ENCODE data around the gene VEPH1. TPM values are rescaled to one million over a fixed set of nuclear protein-coding genes. Genes with fewer than 3 reads are reported as not detected.
"Not testable (repeated sequence)": the region's sequence is repeated elsewhere in the genome, so short reads cannot be mapped to it uniquely, and the experiment has no call there.

VEPH1 gene
- total RNA-seq, 1 donor from 2014 or later: not detected

DNA sequence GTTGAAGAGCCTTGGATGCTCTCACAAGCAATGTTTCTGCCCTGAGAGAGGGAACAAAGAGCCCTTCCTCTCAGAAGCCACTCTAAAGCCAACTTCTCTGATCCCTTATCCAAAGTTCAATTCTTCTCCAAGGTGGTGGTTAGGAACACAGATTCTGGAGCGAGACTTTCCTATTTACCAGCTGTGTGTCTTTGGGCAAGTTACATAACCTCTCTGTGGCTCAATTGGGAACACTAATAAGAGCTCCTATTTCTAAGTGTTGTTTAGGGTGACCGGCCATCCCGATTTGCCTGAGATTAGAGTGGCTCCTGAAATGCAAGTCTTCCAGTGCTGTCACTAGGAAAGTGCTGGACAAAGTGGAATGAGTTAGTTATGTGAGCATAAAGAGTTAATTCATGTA lies 175.4 kb downstream of the VEPH1 start:
- Mint-ChIP-seq H3K9me3 (no peaks in the 10 kb centered on the region), H3K4me1 (ENCODE audit: low read depth) (no peaks in the 10 kb centered on the region), H3K36me3 (ENCODE audit: low read depth) (no peaks in the 10 kb centered on the region), H3K27me3 (ENCODE audit: insufficient read depth) (no peaks in the 10 kb centered on the region), H3K4me3 (no peak overlapping the region), H3K27ac (no peak overlapping the region)
- intact Hi-C loops (cut with micrococcal nuclease): no loop called here
- no peak for DNase-seq (ENCODE audit: low spot score)

DNA sequence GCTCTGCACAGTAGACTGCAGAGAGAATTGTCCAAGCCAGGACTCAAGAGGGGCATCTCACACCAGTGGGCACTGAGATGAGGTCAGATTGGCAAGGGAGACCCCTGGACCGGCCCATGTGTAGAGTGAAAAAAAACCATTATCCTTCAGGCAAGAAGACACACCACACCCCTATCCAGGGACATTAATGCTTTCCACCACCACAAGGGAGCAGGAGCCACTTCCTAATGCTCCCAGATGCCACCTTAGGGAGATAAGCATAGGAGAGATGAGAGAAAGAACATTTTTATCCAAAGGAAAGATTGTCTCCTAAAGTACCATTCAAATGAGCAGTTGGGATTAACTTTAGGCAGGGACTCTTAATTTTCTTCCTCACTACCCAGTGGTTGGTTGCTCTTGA lies 176.2 kb downstream of the VEPH1 start:
- no peaks in the 10 kb centered on the region for H3K9me3 Mint-ChIP-seq
- intact Hi-C loops (cut with micrococcal nuclease): no loop called here
- DNase-seq (ENCODE audit: low spot score): no peak
- H3K4me3 Mint-ChIP-seq: no peak overlapping the region
- H3K27me3 Mint-ChIP-seq (ENCODE audit: insufficient read depth): no peaks in the 10 kb centered on the region
- H3K36me3 Mint-ChIP-seq (ENCODE audit: low read depth): no peaks in the 10 kb centered on the region
- no peak overlapping the region for H3K27ac Mint-ChIP-seq
- no peaks in the 10 kb centered on the region for H3K4me1 Mint-ChIP-seq (ENCODE audit: low read depth)

DNA sequence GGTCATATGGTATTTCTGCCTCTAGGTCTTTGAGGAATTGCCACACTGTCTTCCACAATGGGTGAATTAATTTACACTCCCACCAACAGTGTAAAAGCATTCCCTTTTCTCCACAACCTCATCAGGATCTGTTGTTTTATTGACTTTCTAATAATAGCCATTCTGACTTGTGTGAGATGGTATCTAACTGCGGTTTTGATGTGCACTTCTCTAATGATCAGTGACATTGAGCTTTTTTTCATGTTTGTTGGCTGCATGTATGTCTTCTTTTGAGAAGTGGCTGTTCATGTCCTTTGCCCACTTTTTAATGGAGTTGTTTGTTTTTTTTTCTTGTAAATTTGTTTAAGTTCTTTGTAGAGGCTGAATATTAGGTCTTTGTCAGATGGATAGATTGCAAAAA lies 178.3 kb downstream of the VEPH1 start:
- H3K4me3 Mint-ChIP-seq; H3K27me3 Mint-ChIP-seq (ENCODE audit: insufficient read depth); H3K27ac Mint-ChIP-seq; H3K36me3 Mint-ChIP-seq (ENCODE audit: low read depth); H3K4me1 Mint-ChIP-seq (ENCODE audit: low read depth); DNase-seq (ENCODE audit: low spot score); H3K9me3 Mint-ChIP-seq; intact Hi-C loops (cut with micrococcal nuclease): not testable (repeated sequence)

DNA sequence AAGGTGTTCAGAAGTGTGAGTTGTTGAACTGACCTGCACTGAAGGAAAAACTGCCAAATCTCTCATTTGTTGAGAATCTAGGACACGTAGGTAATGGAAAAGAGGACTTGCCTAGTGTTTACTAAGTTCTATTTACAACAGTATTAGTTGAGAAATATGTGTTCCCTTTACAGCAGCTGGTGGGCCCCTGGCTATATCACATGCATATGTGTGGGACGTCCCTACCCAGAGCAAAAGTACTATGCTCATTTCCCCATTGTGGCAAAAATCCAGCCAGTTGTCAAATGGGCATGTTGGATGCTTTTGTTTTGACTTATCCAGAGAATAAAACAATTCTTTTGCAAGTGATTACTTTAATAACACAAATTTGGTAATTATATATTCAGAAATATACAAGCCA lies 179.9 kb downstream of the VEPH1 start:
- Mint-ChIP-seq H3K27me3 (ENCODE audit: insufficient read depth) (peaks cover 3% of the 10 kb centered on the region), H3K36me3 (ENCODE audit: low read depth) (no peaks in the 10 kb centered on the region), H3K9me3 (no peaks in the 10 kb centered on the region), H3K4me3 (no peak overlapping the region), H3K4me1 (ENCODE audit: low read depth) (no peaks in the 10 kb centered on the region), H3K27ac (no peak overlapping the region)
- intact Hi-C loops (cut with micrococcal nuclease): no loop called here
- no peak for DNase-seq (ENCODE audit: low spot score)

DNA sequence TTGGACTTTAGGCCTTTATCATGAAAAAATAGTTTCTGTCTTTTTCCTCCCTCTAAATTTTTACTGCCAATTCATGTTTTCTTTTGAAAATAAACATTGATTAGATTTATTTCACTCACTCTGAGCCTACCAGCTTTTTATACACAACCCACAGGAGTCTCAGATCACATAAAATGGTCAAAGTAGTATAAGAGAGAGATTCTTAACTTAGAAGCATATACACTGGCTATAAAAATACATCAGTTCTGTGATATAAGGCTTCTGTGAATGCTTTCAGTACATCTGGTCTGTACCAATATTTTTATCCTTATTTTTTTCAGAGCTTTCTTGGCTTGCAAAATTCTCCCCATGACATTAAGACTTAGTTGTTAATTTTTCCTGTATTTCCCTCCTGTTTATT lies 183.5 kb downstream of the VEPH1 start:
- Mint-ChIP-seq H3K27ac (no peak overlapping the region), H3K4me1 (ENCODE audit: low read depth) (no peaks in the 10 kb centered on the region), H3K36me3 (ENCODE audit: low read depth) (no peaks in the 10 kb centered on the region), H3K4me3 (no peak overlapping the region), H3K27me3 (ENCODE audit: insufficient read depth) (peaks cover 3% of the 10 kb centered on the region), H3K9me3 (no peaks in the 10 kb centered on the region)
- DNase-seq (ENCODE audit: low spot score): no peak
- intact Hi-C loops (cut with micrococcal nuclease): no loop called here

DNA sequence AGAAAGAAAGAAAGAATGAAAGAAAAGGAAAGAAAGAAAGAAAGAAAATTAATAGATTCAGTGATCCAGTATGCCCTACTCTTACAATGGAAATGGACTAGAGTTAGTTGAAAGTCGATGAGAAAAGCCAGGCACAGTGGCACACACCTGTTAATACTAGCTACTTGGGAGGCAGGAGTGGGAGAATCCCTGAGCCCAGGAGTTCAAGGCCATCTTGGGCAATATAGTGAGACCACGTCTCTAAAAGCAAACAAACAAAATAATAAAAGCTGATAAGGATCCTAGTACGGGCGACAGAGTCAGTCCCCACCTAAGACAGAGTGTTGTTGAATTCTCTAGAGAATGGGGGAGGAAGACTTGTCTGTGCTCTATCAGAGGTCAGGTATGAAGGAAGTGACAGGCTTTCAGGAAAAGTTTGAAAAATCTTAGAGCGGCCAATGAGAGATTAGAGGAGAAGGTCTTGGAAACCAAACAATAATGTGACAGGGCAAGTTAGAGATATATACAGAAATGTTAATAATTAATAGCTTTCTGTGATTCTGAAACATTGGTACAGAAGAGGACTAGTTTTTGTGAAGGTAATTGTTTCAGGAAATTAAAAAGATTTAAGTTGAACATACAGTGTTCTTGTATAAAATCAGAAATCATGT lies 184.5 kb downstream of the VEPH1 start:
- peaks cover 3% of the 10 kb centered on the region for H3K27me3 Mint-ChIP-seq (ENCODE audit: insufficient read depth)
- intact Hi-C loops (cut with micrococcal nuclease): no loop called here
- H3K4me1 Mint-ChIP-seq (ENCODE audit: low read depth): no peaks in the 10 kb centered on the region
- no peak overlapping the region for H3K27ac Mint-ChIP-seq
- no peaks in the 10 kb centered on the region for H3K36me3 Mint-ChIP-seq (ENCODE audit: low read depth)
- no peaks in the 10 kb centered on the region for H3K9me3 Mint-ChIP-seq
- no peak for DNase-seq (ENCODE audit: low spot score)
- H3K4me3 Mint-ChIP-seq: no peak overlapping the region

DNA sequence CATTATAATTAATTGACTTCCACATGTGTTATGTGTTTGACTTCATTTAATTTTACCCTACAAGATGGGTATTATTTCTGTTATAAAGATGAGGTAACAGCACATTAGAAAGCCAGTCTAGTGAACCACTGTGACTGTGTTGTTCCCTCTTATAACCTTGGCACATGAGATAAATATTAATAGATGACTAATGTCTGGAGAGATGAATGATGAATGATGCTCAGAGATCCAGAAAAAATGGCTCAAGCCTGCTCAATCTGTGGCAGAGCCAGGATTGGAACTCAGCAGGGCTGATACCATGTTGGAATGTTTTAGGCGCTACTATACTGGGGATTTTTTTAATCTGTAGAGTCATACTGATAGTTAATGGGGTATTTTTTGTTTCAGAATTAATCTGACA lies 185.3 kb downstream of the VEPH1 start:
- Mint-ChIP-seq H3K4me1 (ENCODE audit: low read depth) (no peaks in the 10 kb centered on the region), H3K9me3 (no peaks in the 10 kb centered on the region), H3K27me3 (ENCODE audit: insufficient read depth) (peaks cover 3% of the 10 kb centered on the region), H3K4me3 (no peak overlapping the region), H3K36me3 (ENCODE audit: low read depth) (no peaks in the 10 kb centered on the region), H3K27ac (no peak overlapping the region)
- no peak for DNase-seq (ENCODE audit: low spot score)
- intact Hi-C loops (cut with micrococcal nuclease): no loop called here

DNA sequence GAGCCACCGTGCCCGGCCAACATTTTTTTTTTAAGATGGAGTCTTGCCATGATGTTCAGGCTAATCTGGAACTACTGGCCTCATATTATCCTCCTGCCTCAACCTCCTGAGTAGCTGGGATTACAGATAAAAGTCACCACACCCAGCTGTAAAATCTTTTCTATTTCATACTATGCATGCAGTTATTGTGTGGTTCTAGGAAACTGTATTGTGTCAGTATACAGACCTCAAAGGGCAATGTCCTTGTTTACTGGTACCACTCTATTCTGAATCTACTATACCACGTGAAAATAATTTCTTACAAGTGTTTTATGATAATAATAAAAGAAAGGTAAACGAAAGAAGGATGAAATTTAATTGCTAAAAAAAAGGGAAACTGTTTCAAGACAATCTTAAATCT lies 190.0 kb downstream of the VEPH1 start:
- DNase-seq (ENCODE audit: low spot score): no peak
- H3K27ac Mint-ChIP-seq: no peak overlapping the region
- intact Hi-C loops (cut with micrococcal nuclease): no loop called here
- no peaks in the 10 kb centered on the region for H3K36me3 Mint-ChIP-seq (ENCODE audit: low read depth)
- no peaks in the 10 kb centered on the region for H3K27me3 Mint-ChIP-seq (ENCODE audit: insufficient read depth)
- no peaks in the 10 kb centered on the region for H3K4me1 Mint-ChIP-seq (ENCODE audit: low read depth)
- no peaks in the 10 kb centered on the region for H3K9me3 Mint-ChIP-seq
- H3K4me3 Mint-ChIP-seq: no peak overlapping the region

DNA sequence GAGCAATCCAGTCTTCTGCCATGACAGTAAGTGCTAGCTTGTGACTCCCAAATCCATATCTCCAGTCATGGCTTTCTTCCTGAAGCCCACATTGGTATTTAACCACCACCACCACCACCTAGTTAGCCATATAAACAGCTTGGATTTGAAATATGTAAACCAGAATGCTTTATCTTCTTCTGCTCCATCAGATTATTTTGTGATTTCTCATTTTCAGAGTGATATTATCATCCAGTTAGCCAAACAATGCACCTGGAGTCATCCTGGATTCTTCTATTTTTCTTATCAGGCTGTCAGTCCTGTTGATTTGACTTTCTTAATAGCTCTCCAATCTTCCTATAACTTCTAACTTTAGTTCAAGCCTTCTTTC lies 190.9 kb downstream of the VEPH1 start:
- intact Hi-C loops (cut with micrococcal nuclease): no loop called here
- DNase-seq (ENCODE audit: low spot score): no peak
- Mint-ChIP-seq H3K4me1 (ENCODE audit: low read depth) (no peaks in the 10 kb centered on the region), H3K27me3 (ENCODE audit: insufficient read depth) (no peaks in the 10 kb centered on the region), H3K36me3 (ENCODE audit: low read depth) (no peaks in the 10 kb centered on the region), H3K9me3 (no peaks in the 10 kb centered on the region), H3K4me3 (no peak overlapping the region), H3K27ac (no peak overlapping the region)

DNA sequence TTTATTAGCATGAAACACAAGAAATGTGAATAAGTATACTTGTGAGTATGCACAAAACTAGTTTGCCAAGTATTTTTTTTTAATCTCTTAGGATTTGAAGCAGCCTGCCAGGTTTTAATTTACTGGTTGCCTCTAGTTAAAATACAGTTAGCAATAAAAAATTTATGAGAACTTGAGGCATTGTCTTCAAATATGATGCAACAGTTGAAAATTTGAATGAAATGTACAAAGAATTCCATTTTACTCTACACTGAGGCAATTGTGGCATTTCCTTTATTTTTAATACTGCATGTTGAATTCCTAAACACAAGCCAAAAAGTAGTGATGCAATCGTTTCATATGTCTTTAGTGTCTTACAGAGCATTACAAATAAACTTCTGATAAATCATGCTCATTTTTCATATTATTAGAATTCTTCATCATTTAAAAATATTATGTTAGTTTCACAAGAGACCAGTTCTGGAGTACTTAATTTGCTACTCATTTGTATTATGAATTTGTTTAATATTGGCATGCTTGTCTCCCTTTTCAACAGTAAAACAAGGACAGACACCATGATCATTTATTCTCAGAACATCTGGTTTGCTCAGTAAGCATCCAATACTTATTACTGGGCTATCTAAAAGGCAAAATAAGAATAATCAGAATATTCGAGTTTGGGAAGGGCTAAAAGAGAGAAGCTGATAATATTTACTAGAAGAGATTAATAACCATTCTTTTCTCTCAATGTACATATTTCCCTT lies 191.4 kb downstream of the VEPH1 start:
- H3K9me3 Mint-ChIP-seq: no peaks in the 10 kb centered on the region
- no peaks in the 10 kb centered on the region for H3K27me3 Mint-ChIP-seq (ENCODE audit: insufficient read depth)
- intact Hi-C loops (cut with micrococcal nuclease): no loop called here
- no peak overlapping the region for H3K4me3 Mint-ChIP-seq
- H3K4me1 Mint-ChIP-seq (ENCODE audit: low read depth): no peaks in the 10 kb centered on the region
- no peaks in the 10 kb centered on the region for H3K36me3 Mint-ChIP-seq (ENCODE audit: low read depth)
- no peak overlapping the region for H3K27ac Mint-ChIP-seq
- DNase-seq (ENCODE audit: low spot score): no peak

DNA sequence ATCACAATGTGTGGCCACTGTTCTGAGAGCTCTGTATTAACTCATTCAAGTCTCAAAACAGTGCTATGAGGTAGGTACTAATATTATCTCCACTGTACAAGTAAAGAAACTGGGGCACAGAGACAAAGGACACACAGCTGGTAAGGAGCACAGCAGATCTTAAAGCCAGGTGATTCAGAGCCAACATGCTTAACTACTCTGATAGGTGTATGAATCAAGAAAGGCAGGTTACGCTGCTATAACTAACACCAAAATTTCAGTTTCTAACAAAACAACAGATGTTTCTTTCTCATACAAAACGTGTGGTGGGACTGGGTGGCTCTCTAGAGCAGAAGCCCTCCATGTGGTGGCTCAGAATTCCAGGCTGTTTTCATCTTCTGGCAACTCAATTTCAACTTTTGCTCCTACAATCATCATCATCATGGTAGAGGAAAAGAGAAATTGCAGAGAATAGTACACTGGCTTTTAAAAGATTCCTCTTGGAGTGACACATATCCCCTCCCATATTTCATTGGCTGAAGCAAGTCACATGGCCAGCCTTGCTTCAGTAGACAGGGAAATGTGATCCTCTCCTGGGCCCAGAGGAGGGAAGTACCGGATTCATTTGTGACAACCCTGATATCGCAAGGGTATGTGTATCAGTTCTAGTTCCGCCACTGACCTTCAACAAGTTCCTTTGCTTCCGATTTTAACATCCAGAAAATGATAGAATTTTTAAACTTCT lies 192.7 kb downstream of the VEPH1 start:
- H3K4me1 Mint-ChIP-seq (ENCODE audit: low read depth): no peaks in the 10 kb centered on the region
- DNase-seq (ENCODE audit: low spot score): no peak
- no peaks in the 10 kb centered on the region for H3K36me3 Mint-ChIP-seq (ENCODE audit: low read depth)
- intact Hi-C loops (cut with micrococcal nuclease): no loop called here
- H3K27ac Mint-ChIP-seq: no peak overlapping the region
- no peaks in the 10 kb centered on the region for H3K9me3 Mint-ChIP-seq
- H3K27me3 Mint-ChIP-seq (ENCODE audit: insufficient read depth): no peaks in the 10 kb centered on the region
- no peak overlapping the region for H3K4me3 Mint-ChIP-seq

DNA sequence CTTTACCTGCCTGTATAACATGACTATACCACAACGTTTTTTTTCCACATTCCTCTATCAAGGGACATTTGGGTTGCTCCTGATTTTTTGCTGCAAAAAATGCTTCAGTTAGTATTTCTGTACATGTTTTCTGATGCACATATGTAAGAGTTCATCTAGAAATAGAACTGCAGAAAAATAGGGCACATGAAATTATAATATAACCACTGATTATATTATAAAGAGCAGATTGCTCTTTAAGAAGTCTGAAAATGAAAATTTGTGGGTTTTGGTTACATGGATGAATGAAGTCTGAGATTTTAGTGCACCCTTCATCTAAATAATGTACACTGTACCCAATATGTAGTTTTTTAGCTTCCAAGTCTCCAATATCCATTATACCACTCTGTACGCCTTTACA lies 196.7 kb downstream of the VEPH1 start:
- Mint-ChIP-seq H3K27ac (no peak overlapping the region), H3K27me3 (ENCODE audit: insufficient read depth) (no peaks in the 10 kb centered on the region), H3K4me3 (no peak overlapping the region), H3K4me1 (ENCODE audit: low read depth) (no peaks in the 10 kb centered on the region), H3K9me3 (no peaks in the 10 kb centered on the region), H3K36me3 (ENCODE audit: low read depth) (no peaks in the 10 kb centered on the region)
- intact Hi-C loops (cut with micrococcal nuclease): no loop called here
- DNase-seq (ENCODE audit: low spot score): no peak

DNA sequence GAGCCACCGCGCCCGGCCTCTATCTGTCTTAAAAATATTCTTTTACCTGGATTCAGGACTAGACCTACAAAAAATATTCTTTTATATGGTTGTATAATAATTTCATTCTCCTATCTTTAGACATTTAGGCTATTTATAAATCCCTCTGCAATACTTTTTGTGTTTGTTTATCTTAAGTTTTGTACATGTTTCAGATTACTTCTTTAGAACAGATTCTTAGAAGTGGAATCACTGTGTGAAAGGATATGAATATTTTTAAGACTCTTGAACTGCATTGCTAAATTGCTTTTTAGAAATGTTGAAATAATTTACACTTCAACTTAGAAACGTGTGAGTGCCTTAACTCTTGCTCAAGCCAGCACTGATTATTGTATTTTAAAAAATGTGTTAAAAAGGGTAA lies 197.8 kb downstream of the VEPH1 start:
- no peak overlapping the region for H3K27ac Mint-ChIP-seq
- H3K9me3 Mint-ChIP-seq: no peaks in the 10 kb centered on the region
- no peak for DNase-seq (ENCODE audit: low spot score)
- H3K4me1 Mint-ChIP-seq (ENCODE audit: low read depth): no peaks in the 10 kb centered on the region
- intact Hi-C loops (cut with micrococcal nuclease): no loop called here
- H3K36me3 Mint-ChIP-seq (ENCODE audit: low read depth): no peaks in the 10 kb centered on the region
- no peak overlapping the region for H3K4me3 Mint-ChIP-seq
- no peaks in the 10 kb centered on the region for H3K27me3 Mint-ChIP-seq (ENCODE audit: insufficient read depth)
